ENCODE measurements around the gene TRMT61A.

DNA sequence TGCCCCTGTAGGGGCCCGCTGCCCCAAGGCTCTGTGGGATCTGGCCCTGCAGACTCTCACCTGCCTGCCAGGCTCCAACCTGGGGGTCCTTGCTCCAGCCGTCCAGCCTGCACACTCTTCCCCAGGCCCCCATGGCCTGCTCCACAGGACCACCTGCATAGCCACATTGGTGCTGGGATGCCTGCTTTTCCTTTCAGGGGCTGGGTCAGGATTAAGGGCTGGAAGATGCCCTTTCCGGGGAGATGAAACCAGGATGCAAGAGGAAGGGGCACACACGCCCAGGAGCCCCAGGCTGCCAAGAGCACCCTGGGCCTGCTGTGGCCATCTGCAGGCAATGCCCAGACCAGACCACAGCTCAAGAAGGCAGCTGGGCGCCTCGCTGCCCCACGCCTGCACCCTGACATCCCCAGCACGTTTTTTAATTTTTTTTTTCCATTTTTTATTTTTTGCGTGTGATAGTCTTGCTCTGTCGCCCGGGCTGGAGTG is 18.5 kb downstream of the TRMT61A start:
- TF ChIP-seq, protein P1, sequence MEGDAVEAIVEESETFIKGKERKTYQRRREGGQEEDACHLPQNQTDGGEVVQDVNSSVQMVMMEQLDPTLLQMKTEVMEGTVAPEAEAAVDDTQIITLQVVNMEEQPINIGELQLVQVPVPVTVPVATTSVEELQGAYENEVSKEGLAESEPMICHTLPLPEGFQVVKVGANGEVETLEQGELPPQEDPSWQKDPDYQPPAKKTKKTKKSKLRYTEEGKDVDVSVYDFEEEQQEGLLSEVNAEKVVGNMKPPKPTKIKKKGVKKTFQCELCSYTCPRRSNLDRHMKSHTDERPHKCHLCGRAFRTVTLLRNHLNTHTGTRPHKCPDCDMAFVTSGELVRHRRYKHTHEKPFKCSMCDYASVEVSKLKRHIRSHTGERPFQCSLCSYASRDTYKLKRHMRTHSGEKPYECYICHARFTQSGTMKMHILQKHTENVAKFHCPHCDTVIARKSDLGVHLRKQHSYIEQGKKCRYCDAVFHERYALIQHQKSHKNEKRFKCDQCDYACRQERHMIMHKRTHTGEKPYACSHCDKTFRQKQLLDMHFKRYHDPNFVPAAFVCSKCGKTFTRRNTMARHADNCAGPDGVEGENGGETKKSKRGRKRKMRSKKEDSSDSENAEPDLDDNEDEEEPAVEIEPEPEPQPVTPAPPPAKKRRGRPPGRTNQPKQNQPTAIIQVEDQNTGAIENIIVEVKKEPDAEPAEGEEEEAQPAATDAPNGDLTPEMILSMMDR (IDR thresholded peaks at IDR 0.05), result no peak
- no peak for TF ChIP-seq EP300 (IDR thresholded peaks at IDR 0.05; ENCODE audit: borderline replicate concordance in 1 of 2, low read depth in 1 of 2, low read length in 1 of 2)
- TF ChIP-seq REST (IDR thresholded peaks at IDR 0.05; ENCODE audit: low read depth, low read length), result no peak
- TF ChIP-seq FOSL2 (IDR thresholded peaks at IDR 0.05; ENCODE audit: borderline replicate concordance, low read depth), result no peak
- no peak for TF ChIP-seq MAX (IDR thresholded peaks at IDR 0.05; ENCODE audit: low read depth)

All from SK-N-SH (cell line).